Stimulated activated CD4-positive, alpha-beta T cell treated with anti-CD3 and anti-CD28 coated beads, Interleukin-15, amount 100 ng/mL, for 48 hours (primary cell): ENCODE measurements around the gene TOMM34.

Experiments used
- DNase-seq, 2 donors: peaks; one replicate each; pipeline ENCODE4 v3.0.0-alpha.2; 2020; ENCODE audit warnings: low read depth in 2 of 2

Gene TOMM34, protein sequence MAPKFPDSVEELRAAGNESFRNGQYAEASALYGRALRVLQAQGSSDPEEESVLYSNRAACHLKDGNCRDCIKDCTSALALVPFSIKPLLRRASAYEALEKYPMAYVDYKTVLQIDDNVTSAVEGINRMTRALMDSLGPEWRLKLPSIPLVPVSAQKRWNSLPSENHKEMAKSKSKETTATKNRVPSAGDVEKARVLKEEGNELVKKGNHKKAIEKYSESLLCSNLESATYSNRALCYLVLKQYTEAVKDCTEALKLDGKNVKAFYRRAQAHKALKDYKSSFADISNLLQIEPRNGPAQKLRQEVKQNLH

GRCh38 chr20:44960103-44960852 lies at the start of gene TOMM34:
Gene TOMM34, minus strand, starts transcription at chr20:44960397. Its CDS starts 64 bp downstream, at chr20:44960333.
- peak; percentile 91 to 97 for DNase-seq

GRCh38 chr20:45008521-45009049 lies 48.4 kb upstream of the TOMM34 start:
- DNase-seq = no peak

DNA sequence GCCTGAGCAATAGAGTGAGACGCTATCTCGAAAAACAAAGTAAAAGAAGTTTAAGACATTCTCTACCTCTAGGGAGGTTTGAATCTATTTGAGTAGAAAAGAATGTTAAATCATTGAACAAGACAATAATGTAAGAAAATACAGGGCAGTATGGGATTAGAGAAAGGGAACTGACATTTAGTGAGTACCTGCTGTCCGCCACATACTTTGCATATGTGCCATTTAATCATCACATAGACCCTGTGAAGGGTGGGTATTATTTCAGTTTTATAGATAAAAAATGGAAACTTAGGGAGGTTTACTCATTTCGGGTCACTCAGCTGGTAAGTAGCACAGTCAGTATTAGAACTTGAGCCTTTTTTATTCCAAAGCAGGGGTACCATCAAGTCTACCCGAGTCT lies 37.5 kb upstream of the TOMM34 start:
- no peak for DNase-seq

- no peak for DNase-seq
Measured at GRCh38 chr20:44997171-44997570, 37.0 kb upstream of the TOMM34 start.

- no peak for DNase-seq
Measured at GRCh38 chr20:44993343-44993742, 33.1 kb upstream of the TOMM34 start.

DNA sequence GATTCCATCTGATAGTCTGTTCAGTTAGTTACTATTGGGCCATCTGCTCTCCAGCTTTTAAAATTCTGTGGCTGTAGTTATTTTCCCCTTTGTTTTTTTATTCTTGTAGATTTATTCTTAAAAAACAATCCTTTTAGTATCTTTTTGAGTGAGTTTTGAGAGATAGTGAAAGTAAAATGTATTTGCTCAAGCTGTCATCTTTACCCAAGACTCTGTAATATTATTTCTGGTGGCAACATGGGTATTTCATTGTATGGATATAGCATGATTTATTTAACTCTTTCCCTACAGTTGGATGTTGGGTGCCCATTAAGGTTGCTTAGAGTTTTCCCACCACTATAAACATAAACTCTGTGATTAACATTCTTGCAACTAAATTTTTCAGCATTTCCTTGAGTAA lies 30.8 kb upstream of the TOMM34 start:
- DNase-seq = no peak

DNA sequence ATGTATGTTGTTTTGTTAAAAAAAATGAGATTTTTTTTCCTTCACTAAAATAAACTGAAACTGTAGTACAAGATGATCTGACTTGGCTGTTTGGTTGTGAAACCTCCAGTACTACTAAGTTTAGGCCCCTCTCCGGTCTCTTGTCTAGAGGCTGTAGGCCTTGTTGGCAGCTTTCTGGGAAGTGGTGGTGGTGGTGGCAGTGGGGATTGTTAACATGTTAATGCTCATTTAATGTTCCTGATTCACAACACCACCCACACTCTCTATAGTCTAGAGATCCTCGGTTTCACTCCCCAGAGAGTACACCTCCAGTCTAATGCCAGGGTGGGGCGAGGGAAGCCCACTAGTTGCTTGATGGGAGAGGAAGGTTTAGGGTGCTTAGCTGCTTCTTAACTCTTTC lies 30.2 kb upstream of the TOMM34 start:
- DNase-seq = peak; percentile 48 to 58

GRCh38 chr20:44988631-44989171 lies 28.5 kb upstream of the TOMM34 start:
- DNase-seq = no peak

- DNase-seq = no peak
Measured at GRCh38 chr20:44983093-44983674, 23.0 kb upstream of the TOMM34 start.

DNA sequence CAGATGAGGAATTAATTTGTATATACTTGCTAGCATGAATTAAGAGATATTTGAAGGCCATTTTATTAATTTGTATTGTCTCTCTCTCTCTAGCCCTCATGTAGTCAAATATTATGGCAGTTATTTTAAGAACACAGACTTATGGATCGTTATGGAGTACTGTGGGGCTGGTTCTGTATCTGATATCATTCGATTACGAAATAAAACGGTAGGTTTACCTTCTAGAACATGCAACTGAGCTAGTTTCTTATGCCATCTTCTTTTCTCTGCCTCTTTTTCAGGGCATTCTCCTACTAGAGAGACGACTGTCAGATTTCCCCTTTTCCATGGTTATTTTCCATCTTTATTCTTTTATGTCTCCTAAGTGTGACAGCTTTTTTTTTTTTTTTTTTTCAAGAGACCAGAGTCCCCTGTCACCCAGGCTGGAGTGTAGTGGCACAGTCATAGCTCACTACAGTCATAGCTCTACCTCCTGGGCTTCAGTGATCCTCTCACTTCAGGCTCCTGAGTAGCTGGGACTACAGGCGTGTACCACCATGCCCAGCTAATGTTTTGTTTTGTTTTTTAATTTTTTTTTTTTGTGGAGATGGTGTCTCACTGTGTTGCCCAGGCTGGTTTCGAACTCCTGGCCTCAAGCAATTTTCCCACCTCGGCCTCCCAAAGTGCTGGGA lies 21.7 kb upstream of the TOMM34 start:
- DNase-seq = no peak

DNA sequence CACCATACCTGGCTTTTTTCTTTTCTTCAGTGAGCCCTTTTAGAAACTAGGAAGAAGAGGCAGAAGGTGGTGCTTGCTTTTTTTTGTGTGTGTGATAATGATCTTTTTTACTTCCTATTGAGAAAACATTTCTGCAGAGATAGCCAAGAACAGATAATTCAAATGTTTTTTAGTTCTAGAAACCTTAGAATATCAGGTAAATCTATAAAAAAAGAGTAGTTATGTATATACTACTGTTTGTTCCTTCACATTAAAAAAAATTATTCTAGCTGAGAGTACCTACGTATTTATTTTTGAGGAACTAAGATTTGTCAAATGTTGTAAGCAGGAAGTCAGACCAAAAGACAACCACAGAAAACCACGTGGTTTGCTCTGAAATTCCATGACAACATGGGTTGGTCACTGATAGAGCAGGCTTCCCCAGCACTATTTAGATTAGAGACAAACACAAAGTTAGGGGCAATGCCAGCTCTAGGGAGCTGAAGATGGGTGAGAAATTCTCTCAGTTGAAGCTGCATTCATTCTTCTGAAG lies 19.0 kb upstream of the TOMM34 start:
- DNase-seq = peak in 1 of 2 donors; percentile 37

DNA sequence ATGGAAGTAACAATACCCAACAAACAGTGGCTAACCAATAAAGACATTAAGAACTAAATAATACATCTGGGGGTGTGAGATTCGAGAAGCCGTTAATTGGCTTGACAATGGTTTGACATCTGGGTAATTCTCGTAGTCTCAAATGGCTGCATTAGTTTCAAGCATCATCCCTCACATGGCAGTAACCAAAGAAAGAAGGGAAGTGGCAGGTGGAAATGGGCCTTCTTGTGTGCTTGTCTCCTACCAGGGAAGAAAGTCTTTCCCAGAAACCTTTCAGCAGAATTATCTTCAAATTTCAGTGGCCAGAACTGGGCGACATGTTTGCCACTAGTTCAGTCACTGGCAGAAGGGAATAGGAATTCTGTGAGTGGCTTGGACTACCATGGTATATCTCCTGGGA lies 16.5 kb upstream of the TOMM34 start:
- no peak for DNase-seq

DNA sequence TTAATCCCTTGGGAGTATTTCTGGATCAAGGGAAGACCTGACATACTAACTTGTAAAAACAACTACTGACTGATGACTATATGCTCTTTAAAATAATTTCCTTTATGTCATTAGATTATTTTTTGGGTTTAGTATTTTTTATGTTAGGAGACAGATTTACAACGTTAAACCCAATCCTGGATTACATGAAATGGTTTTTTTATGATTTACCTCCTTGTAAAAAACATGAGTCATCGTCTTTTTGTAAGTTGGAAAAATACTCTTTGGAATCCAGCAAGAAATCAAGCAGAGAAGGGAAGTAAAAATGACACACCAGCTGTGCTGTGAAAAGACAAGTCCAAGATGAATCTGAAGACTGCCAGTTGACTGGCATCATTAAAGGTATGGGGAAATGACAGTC lies 12.9 kb upstream of the TOMM34 start:
- no peak for DNase-seq

DNA sequence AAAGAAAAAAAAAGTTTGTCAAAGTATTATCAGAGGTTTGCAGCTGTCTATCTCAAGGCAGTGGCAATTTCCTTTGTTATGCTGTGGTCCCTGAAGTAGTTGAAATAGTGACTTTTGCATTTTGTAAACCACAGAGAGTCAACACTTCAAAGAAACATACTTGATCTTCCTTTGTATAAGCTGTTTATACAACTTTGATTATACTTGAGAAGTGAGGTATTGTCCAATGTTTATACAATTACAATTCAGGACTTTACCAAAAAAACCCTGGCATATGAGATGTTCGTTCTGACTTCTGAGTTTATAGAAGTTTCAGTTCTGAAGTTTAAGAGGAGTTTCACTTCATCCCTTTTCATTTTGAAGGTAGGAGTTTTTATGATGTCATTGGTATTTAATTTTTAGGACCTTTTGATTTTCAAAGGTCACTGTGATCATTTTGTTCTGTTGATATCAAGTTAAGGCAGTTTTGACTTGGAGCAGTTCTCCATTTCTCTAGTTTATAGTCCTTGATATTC lies 10.1 kb upstream of the TOMM34 start:
- no peak for DNase-seq

DNA sequence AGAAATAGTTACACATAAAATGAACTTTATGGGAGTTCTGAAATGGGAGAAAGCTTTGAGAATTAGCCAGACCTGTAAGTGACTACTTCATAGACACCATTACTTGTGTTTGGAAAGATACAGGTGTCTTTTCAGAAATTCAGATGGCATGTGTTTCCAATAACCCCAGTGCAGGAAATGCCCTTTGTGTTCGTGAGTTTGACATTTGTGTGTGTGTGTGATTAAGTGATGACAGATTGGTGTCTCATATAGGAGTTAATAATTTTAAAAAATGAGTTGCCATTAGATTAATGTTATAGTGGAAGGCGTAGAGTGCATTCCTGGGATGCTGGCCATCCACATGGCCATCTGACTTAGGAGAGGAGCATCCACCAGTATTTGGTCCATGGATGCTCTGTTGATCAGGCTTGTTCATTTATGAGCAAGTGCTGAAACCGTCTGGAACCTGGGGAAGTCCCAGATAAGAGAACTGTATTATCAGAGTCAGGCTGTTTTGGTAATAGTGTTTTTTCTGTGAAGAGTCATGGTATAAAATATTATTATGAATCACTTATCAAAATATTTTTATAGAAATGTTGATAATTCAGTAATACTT lies 9.2 kb upstream of the TOMM34 start:
- no peak for DNase-seq

DNA sequence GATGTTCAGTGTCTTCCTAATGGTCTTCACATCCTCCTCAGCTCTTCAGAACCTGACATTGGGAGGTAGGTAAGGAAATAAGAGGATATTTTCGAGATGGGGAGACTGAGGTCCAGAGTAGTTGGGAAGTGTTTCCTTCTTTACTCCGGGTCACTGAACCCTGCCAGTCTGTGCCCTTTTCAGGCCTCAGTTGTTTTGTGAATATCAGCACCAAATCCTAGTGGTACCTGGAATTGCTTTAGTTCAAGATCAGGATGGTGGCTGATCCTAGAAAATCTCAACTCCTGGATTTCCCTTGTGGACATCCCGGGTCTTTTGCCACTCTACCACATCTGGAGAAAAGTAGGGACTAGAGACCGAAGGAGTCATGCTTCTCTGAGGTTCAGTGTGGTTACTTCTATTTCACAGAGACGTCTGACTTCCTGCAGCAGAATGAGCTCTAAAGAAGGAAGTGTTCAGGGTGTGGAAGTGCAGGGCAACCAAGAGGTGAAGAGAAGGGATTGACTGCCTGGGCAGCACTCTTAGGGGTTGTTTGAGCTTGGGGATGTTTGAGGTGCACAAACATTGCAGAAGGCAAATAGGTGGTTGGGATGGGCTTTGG lies 7.1 kb upstream of the TOMM34 start:
- no peak for DNase-seq

DNA sequence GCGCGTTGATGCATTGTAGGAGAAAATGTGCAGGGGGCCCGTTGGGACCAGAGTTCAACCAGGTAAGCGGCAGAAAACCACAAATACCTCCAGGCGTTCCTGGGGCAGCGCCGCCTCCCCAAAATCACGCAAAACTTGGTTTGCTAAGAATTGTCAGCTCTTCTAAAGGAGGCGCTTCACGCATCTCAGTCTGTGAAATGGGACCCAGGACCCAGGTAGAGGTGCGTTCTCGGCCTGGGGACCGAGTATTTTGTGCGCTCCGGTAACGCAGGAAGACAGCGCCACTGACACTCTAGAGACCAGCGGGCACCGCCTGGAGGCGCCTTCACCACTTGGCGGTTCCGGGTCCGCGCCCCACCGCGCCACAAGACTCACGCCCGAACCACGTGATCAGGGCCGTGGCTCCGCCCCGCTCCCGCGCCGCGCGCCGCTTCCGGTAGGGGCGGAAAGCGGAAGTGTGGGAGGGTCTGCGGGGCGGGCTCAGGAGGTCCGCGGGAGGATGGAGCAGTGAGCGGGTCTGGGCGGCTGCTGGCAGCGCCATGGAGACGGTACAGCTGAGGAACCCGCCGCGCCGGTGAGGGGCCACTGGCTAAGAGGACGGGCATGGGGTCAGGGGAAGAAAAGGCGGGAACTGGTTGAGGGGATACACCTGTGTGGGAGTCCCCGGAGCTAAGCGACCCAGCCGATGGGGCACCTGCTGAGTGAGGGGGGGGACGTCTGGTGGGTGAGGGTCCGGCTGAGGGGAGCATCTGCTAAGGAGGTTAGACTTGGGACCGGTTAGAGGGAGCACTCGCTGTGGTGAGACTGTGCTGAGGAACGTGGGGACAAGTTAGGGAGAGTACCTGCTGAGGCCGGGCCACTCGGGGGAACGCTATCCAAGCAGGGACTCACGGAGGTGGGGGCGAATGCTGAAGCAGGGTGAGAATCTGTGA lies 6.1 kb upstream of the TOMM34 start, which contains the start of gene STK4:
Gene STK4, plus strand, starts transcription at position 483 of the 932 bp plus-strand sequence. Its CDS starts 57 bp downstream, at position 540.
- peak; percentile 86 to 93 for DNase-seq

GRCh38 chr20:44965651-44966029 lies 5.4 kb upstream of the TOMM34 start:
- DNase-seq = no peak
